NCI-H510A treated with DMSO at 0.1 percent for 48 hours (cell line): ENCODE measurements around the gene INTS12.
A peak's percentile ranks its signal among the peaks of the same experiment; 100 is the strongest.
"Not testable (repeated sequence)": the region's sequence is repeated elsewhere in the genome, so short reads cannot be mapped to it uniquely, and the experiment has no call there.

Source experiments
- DNase-seq: peaks from one replicate; lab custom pipeline; 2025; lab: John Stamatoyannopoulos, UW

The INTS12 gene

GRCh38 chr4:105708181-105709080, at the start of gene INTS12, which contains the start of gene GSTCD:
TSS of gene INTS12 (minus strand) at chr4:105708689. CDS start at chr4:105700005, 8,684 bp downstream.
TSS of gene GSTCD (plus strand) at chr4:105708784. CDS start at chr4:105717614, 8,830 bp downstream.
- peak; percentile 35 for DNase-seq

GRCh38 chr4:105755375-105755774, 46.9 kb upstream of the INTS12 start:
- no peak for DNase-seq

GRCh38 chr4:105753361-105753760, 44.9 kb upstream of the INTS12 start:
- no peak for DNase-seq

- no peak for DNase-seq
Observed at GRCh38 chr4:105751718-105752299, 43.3 kb upstream of the INTS12 start.

- no peak for DNase-seq
Observed at GRCh38 chr4:105748222-105748621, 39.7 kb upstream of the INTS12 start.

GRCh38 chr4:105741548-105741947, 33.1 kb upstream of the INTS12 start:
- DNase-seq, result no peak

GRCh38 chr4:105735217-105735616, 26.7 kb upstream of the INTS12 start:
- not testable (repeated sequence) for DNase-seq

GRCh38 chr4:105729895-105730294, 21.4 kb upstream of the INTS12 start:
- not testable (repeated sequence) for DNase-seq

- DNase-seq, result no peak
Observed at GRCh38 chr4:105725623-105726022, 17.1 kb upstream of the INTS12 start.

- no peak for DNase-seq
Observed at GRCh38 chr4:105719204-105719603, 10.7 kb upstream of the INTS12 start.

- peak; percentile 21 for DNase-seq
Observed at GRCh38 chr4:105715692-105716278, 7.3 kb upstream of the INTS12 start.

- no peak for DNase-seq
Observed at GRCh38 chr4:105714932-105715331, 6.4 kb upstream of the INTS12 start.

GRCh38 chr4:105714071-105714521, 5.6 kb upstream of the INTS12 start:
- no peak for DNase-seq

GRCh38 chr4:105712766-105713165, 4.3 kb upstream of the INTS12 start:
- DNase-seq, result no peak

GRCh38 chr4:105710678-105711077, 2.2 kb upstream of the INTS12 start:
- no peak for DNase-seq

GRCh38 chr4:105710012-105710600, 1.6 kb upstream of the INTS12 start:
- DNase-seq, result no peak

- peak; percentile 19 for DNase-seq
Observed at GRCh38 chr4:105709081-105709450, 577 bp upstream of the INTS12 start.

GRCh38 chr4:105707782-105708180, 708 bp downstream of the INTS12 start:
- DNase-seq, result no peak

- no peak for DNase-seq
Observed at GRCh38 chr4:105698607-105699006, 9.9 kb downstream of the INTS12 start.

- not testable (repeated sequence) for DNase-seq
Observed at GRCh38 chr4:105695832-105696231, 12.7 kb downstream of the INTS12 start.

- not testable (repeated sequence) for DNase-seq
Observed at GRCh38 chr4:105694812-105695211, 13.7 kb downstream of the INTS12 start.

GRCh38 chr4:105686571-105686970, 21.9 kb downstream of the INTS12 start:
- DNase-seq, result no peak
